ENCODE results near the gene ZRANB1.

DNA sequence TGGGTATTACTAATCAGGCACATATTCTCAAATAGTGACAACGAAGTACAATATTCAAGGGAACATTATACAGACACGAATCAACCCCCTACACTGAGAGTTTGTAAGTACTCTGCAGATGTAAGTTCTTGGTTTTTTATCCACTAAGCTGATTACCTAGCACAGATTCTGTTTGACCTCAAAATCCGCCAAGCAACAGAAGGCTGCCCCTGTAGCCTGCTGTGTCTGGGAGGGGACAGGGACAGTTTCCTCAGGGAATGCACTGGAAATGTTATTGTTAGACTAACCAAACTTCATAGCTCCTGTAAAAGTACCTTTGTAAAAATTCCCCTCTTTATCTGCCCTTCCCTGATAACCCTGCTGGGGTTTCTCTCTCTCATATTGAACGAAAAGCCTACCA lies 45.2 kb upstream of the ZRANB1 start:
- TF ChIP-seq, protein P1, sequence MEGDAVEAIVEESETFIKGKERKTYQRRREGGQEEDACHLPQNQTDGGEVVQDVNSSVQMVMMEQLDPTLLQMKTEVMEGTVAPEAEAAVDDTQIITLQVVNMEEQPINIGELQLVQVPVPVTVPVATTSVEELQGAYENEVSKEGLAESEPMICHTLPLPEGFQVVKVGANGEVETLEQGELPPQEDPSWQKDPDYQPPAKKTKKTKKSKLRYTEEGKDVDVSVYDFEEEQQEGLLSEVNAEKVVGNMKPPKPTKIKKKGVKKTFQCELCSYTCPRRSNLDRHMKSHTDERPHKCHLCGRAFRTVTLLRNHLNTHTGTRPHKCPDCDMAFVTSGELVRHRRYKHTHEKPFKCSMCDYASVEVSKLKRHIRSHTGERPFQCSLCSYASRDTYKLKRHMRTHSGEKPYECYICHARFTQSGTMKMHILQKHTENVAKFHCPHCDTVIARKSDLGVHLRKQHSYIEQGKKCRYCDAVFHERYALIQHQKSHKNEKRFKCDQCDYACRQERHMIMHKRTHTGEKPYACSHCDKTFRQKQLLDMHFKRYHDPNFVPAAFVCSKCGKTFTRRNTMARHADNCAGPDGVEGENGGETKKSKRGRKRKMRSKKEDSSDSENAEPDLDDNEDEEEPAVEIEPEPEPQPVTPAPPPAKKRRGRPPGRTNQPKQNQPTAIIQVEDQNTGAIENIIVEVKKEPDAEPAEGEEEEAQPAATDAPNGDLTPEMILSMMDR (IDR thresholded peaks at IDR 0.05; ENCODE audit: low read length), result no peak
- TF ChIP-seq EZH2 (IDR thresholded peaks at IDR 0.05; ENCODE audit: borderline replicate concordance, low read length), result no peak

All from OCI-LY1 (cell line).